A673 (cell line): Measurements from ENCODE around the gene FRMD4A. TPM values are rescaled to one million over a fixed set of nuclear protein-coding genes. Genes with fewer than 3 reads are reported as not detected.

ENCODE experiments used
- BruUV-seq: library from RNA; stranded (reverse); fragments of 400-500 nt; replicated peaks from 2 replicates; lab custom pipeline; 2021; lab: Mats Ljungman, UMichigan
- CTCF ChIA-PET: fragments of 300-600 bp; sonication (Branson Sonifier 250); formaldehyde crosslinking; loops from one replicate; lab custom pipeline; 2022; ENCODE audit warnings: antibody characterized with exemption; lab: Charles Lee
- POLR2A ChIA-PET: fragments of 300-600 bp; sonication (Branson Sonifier 250); formaldehyde crosslinking; loops from one replicate; lab custom pipeline; 2022; ENCODE audit warnings: antibody characterized with exemption; ENCODE audit not compliant: low non-redundant PET; lab: Charles Lee
- DNase-seq: peaks from one replicate; pipeline ENCODE4 v3.0.0-alpha.2; 2015; ENCODE audit warnings: low spot score
- H3K27ac ChIP-seq: fragments of 200-600 bp; sonication (generic); 2 replicates; pipeline ENCODE4 v1.5.1; 2016; ENCODE audit warnings: mixed run types, low read depth, mild to moderate bottlenecking, mixed read lengths, antibody characterized with exemption, low read length; ENCODE audit not compliant: poor library complexity, severe bottlenecking
- H3K27me3 ChIP-seq: fragments of 200-600 bp; sonication (generic); replicated peaks from 2 replicates; pipeline ENCODE4 v1.6.1; 2017; ENCODE audit warnings: mixed run types, low read depth, mild to moderate bottlenecking, mixed read lengths, antibody characterized with exemption, low read length; ENCODE audit not compliant: insufficient read depth, poor library complexity
- H3K36me3 ChIP-seq: fragments of 200-600 bp; sonication (generic); 2 replicates; pipeline ENCODE4 v1.6.1; 2016; ENCODE audit warnings: mixed run types, mild to moderate bottlenecking, mixed read lengths, antibody characterized with exemption, low read length; ENCODE audit not compliant: insufficient read depth, poor library complexity, severe bottlenecking
- H3K4me1 ChIP-seq: fragments of 200-600 bp; sonication (generic); 2 replicates; pipeline ENCODE4 v1.6.1; 2017; ENCODE audit warnings: mixed run types, mild to moderate bottlenecking, mixed read lengths, antibody characterized with exemption, low read length; ENCODE audit not compliant: insufficient read depth, poor library complexity, severe bottlenecking
- H3K4me3 ChIP-seq: fragments of 200-600 bp; sonication (generic); 2 replicates; pipeline ENCODE4 v1.5.1; 2016; ENCODE audit warnings: low read depth, mixed run types, mild to moderate bottlenecking, mixed read lengths, low read length; ENCODE audit not compliant: poor library complexity, severe bottlenecking
- H3K9me3 ChIP-seq: fragments of 200-600 bp; sonication (generic); 2 replicates; pipeline ENCODE4 v1.6.1; 2016; ENCODE audit warnings: mixed run types, low read depth, mild to moderate bottlenecking, mixed read lengths, antibody characterized with exemption, low read length; ENCODE audit not compliant: poor library complexity, severe bottlenecking
- EZH2 ChIP-seq: fragments of 200-600 bp; sonication (generic); IDR thresholded peaks from 2 replicates; pipeline ENCODE4 v1.6.1; 2017; ENCODE audit warnings: borderline replicate concordance, low read depth, mild to moderate bottlenecking, mixed read lengths, antibody characterized with exemption, low read length; ENCODE audit not compliant: poor library complexity, severe bottlenecking
- intact Hi-C: fragments of 100-400 bp; cut with micrococcal nuclease; formaldehyde crosslinking; loops from one replicate; pipeline ENCODE4 v1.10.0; 2022; ENCODE audit not compliant: unreplicated experiment
- total RNA-seq: library from RNA; stranded (reverse); gene quantifications from 2 replicates; pipeline ENCODE4 v1.2.3, GENCODE V29; 2021
- TF ChIP-seq, protein P1 (sequence below): fragments of 300-800, 200-600 bp; sonication (generic); conservative IDR thresholded peaks from 2 replicates; pipeline ENCODE4 v1.5.1; 2017; ENCODE audit warnings: low read depth, mild to moderate bottlenecking, antibody characterized with exemption, low read length, moderate library complexity, mixed read lengths

FRMD4A gene
- total RNA-seq, 1 experiment from 2014 or later = 26.3 TPM

GRCh38 chr10:13750299-13751190 is 580.2 kb downstream of the FRMD4A start:
- intact Hi-C loops = no loop called here
- Histone ChIP-seq H3K27me3 (no peaks in the 10 kb centered on the region), H3K36me3 (no peaks in the 10 kb centered on the region), H3K9me3 (no peaks in the 10 kb centered on the region), H3K4me3 (no peak overlapping the region), H3K27ac (no peak overlapping the region), H3K4me1 (peaks cover 4% of the 10 kb centered on the region)
- CTCF ChIA-PET = no interaction called here
- POLR2A ChIA-PET = no interaction called here
- DNase-seq = no peak
- TF ChIP-seq, protein P1, sequence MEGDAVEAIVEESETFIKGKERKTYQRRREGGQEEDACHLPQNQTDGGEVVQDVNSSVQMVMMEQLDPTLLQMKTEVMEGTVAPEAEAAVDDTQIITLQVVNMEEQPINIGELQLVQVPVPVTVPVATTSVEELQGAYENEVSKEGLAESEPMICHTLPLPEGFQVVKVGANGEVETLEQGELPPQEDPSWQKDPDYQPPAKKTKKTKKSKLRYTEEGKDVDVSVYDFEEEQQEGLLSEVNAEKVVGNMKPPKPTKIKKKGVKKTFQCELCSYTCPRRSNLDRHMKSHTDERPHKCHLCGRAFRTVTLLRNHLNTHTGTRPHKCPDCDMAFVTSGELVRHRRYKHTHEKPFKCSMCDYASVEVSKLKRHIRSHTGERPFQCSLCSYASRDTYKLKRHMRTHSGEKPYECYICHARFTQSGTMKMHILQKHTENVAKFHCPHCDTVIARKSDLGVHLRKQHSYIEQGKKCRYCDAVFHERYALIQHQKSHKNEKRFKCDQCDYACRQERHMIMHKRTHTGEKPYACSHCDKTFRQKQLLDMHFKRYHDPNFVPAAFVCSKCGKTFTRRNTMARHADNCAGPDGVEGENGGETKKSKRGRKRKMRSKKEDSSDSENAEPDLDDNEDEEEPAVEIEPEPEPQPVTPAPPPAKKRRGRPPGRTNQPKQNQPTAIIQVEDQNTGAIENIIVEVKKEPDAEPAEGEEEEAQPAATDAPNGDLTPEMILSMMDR = no peak
- no peak for TF ChIP-seq EZH2
- no TSS peak for BruUV-seq

DNA sequence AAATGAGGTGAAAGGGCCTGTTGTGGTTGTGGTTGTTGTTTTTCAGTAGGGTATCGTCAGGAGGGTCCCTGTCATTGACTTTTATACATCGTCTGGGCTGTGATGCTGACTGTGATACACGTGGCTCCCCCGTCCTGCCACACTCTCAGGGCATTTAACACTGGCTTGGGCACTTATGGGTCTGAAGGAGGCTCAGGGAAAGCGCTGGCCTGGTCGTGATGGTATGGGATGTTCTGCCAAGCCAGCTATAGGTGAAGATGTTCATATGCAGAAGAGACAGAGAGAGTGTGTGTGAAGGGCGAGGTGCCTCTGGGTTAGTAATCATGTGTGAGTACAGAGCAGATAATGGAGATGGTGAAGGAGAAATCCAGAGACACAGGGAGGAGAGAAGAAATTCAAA is 585.5 kb downstream of the FRMD4A start:
- Histone ChIP-seq H3K27ac (no peak overlapping the region), H3K9me3 (no peaks in the 10 kb centered on the region), H3K4me1 (no peaks in the 10 kb centered on the region), H3K4me3 (no peak overlapping the region), H3K36me3 (no peaks in the 10 kb centered on the region), H3K27me3 (no peaks in the 10 kb centered on the region)
- BruUV-seq = no TSS peak
- intact Hi-C loops = no loop called here
- POLR2A ChIA-PET = no interaction called here
- CTCF ChIA-PET = no interaction called here
- TF ChIP-seq, protein P1 = no peak
- no peak for TF ChIP-seq EZH2
- DNase-seq = no peak

DNA sequence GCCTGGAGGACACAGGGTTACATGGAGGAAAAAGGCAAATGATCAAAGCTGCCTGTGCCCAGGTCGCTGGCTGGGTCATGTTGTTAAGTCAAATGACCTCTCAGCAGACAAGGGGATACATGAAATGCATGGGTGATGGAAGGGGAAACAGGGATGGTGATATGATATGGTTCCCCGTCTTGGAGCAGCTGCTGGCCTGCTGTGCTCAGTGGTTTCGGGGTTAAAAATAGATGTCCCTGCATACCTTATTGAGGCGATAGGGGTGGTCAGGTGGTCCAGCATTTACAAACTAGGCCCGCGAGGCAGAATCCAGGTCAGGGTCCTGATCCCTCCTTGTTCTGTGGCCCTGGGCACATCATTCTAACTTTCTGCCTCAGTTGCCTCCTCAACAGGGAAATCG is 586.8 kb downstream of the FRMD4A start:
- TF ChIP-seq, protein P1 = no peak
- no peak for TF ChIP-seq EZH2
- POLR2A ChIA-PET = interaction anchor here (0.6 kb wide), 1 partner anchor 754 kb away, joined by 4 read pairs; no protein-coding TSS in a partner anchor
- no TSS peak for BruUV-seq
- no peaks in the 10 kb centered on the region for H3K27me3 ChIP-seq
- CTCF ChIA-PET = no interaction called here
- no peaks in the 10 kb centered on the region for H3K4me1 ChIP-seq
- no peak overlapping the region for H3K27ac ChIP-seq
- intact Hi-C loops = no loop called here
- DNase-seq = no peak
- H3K9me3 ChIP-seq = no peaks in the 10 kb centered on the region
- no peaks in the 10 kb centered on the region for H3K36me3 ChIP-seq
- H3K4me3 ChIP-seq = no peak overlapping the region
